HG02642 (cell line): Measurements from ENCODE around the gene ANGPTL2.
"Not testable (repeated sequence)": the region's sequence is repeated elsewhere in the genome, so short reads cannot be mapped to it uniquely, and the experiment has no call there.

Experiments
- ATAC-seq: cut with Tn5 transposase; IDR thresholded peaks from one replicate; pipeline ENCODE4 v1.9.1; 2021; ENCODE audit warnings: mild to moderate bottlenecking; ENCODE audit not compliant: unreplicated experiment, poor library complexity

The ANGPTL2 gene

DNA sequence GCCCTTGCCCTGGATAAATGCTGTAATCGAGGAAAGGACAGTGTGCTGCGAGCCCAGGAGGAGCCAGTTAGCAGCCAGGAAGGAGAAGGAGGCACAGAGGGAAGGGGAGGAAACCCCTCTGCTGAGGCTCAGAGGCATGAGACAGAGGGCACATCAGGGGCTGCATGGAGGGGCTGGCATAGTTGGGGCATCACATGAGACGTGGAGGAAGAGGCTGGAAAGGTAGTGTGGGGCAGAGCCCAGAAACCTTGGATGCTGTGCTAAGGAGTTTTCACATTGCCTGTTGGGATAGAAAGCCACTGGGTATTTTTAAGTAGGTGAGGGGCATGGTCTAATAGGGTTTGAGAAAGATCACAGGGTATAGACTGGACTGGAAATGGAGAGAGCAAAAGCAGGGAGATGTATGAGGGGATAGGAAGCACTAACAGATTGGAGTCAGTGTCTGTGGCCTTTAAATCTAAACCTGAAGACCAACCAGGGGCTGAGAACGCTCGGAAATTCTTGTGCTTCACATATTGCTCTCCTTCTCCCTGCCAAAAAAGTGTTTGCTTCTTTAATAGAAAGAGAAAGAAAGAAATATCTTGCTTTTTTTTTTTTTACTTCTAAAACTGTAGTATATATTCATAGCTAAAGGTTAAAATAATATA, 33.0 kb upstream of the ANGPTL2 start:
- no peak for ATAC-seq

- ATAC-seq, result no peak
Observed at GRCh38 chr9:127154390-127155191, 32.2 kb upstream of the ANGPTL2 start.

DNA sequence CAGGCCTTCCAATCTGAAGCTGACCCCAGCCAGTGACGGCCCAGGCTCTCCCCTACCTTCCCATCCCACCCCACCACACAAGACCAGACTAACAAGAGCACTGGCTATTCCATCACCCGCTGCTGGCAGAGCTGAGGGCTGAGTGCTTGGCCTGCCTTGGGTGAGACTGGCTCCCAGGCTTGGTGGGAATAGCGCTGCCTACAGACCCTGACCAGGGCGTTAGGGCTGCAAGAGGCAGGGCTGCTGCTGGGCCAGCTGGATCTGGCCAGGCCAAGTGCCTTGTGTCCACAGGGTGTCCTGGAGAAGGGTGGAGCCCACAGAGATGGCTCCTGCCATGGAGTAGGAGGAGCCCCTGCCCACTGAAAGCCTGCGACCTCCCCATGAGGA, 31.6 kb upstream of the ANGPTL2 start:
- no peak for ATAC-seq

GRCh38 chr9:127153501-127153900, 31.1 kb upstream of the ANGPTL2 start:
- no peak for ATAC-seq

DNA sequence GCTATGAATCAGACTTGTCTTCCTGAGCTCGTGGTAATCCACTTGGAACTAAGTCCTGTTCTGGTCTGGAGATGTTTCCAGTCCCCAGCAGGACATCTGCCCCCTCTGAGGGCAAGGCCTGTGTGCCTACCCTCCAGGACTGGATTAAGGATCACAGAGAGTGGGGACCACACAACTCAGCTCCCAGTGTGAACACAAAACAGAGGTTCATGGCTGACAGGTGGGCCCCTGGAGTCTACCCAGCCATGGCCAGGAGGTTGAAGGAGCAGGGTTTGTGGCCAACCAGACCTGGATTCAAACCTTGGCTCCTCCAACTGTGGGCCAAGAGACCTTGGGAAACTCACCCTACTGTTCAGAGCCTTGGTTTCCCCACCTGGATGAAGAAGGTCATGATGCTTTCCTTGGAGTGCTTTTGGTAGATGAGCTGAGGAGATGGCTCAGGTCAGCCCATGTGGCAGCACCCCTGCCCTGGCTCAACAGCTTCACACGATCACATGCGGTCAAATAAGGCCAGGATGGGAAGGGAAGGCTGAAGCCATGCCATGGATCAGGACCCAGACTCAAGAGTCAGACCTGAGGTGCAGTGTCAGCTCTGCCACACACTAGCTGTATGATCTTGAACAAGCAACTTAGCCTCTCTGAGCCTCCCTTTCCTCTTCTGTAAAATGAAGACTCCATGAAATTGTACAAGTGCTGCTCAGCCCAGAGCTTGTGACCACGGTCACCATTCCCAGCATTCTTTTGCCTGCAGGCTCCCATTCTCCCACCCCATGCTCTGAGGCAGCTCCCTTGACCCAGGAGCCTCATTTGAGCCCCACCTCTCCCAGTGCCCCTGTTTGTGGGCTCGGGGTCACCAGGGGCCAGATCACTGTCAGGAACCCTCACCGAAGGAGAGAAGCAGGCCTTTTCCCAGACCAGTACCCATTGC, 27.3 kb upstream of the ANGPTL2 start:
- ATAC-seq, result no peak

GRCh38 chr9:127149010-127149409, 26.6 kb upstream of the ANGPTL2 start:
- ATAC-seq, result no peak

DNA sequence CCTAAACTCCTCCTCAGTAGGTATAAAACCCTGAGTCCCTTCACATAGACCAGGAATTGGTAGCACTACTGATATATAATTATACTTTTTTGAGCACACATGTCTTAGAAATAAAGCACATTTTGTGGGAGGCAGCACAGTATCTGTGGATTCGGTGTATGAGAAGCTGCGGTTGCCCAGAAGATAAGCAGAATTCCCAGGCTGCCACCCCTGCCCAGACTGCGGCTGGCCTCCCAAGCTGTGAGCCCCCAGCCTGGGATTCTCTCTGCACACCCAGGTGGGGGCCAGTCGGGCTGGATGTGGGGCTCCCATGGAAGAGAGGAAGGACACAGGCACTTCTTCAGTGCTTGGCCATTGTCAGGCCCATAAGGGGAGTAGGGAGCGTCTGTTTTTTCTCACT, 25.6 kb upstream of the ANGPTL2 start:
- ATAC-seq, result no peak

GRCh38 chr9:127147251-127147650, 24.8 kb upstream of the ANGPTL2 start:
- no peak for ATAC-seq

DNA sequence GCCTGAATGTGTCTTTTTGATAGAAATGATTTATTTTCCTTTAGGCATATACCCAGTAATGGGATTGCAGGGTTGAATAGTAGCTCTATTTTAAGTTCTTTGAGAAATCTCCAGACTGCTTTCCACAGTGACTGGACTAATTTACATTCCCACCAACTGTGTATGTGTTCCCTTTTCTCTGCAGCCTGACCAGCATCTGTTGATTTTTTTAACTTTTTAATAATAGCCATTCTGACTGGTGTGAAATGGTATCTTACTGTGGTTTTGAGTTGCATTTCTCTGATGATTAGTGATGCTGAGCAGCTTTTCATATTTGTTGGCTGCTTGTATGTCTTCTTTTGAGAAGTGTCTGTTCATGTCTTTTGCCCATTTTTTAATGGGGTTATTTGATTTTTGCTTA, 24.4 kb upstream of the ANGPTL2 start:
- ATAC-seq, result not testable (repeated sequence)

- ATAC-seq, result no peak
Observed at GRCh38 chr9:127144670-127145445, 22.4 kb upstream of the ANGPTL2 start.

DNA sequence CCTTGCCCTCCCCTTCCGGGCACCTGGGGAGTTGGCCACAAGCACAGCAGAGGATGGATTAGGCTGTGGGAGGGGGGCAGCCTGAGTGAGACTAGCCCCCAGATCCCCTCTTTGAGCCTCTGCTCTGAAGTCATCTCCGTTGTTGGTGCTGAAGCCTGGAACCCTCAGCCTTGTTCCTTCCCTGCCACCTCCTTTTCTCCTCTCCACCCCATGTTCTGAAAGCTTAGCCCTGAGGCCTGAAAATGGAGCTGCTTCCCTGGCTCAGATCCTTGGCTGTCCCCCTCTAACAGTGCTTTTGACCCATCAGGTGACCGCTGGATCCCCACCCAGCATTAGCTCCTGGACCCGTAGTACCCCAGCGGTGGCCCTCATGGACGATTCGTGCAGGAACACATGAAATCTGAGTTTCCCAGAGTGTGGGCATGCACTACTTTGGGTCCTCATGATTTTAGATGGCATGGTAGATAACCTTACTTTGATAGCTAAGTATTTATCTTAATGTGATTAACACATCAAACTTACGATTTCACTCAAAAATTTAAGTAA, 21.6 kb upstream of the ANGPTL2 start:
- no peak for ATAC-seq

DNA sequence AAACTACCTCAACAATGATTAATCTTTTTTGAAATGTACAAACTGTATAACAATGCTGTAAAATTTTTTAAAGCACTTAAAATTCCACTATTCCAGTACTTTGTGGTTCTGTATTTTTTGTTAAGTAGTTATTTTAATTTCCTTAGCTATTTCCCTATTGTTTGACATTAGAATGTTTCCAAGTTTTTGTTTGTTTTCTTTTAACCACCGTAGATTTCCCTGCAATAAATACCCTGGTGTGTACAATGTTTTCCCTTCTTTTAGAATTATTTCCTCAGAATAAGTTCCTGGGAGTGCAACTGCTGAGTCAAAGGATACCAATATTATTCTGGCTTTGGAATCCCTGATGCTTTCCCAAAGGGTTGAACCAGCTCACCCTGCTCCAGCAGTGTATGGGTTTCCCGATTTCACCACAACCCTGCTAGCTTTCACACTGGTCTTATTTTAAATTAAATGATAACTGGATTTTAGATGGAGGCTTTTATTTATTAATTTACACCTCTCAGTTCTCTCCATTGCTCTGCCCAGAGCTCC, 20.6 kb upstream of the ANGPTL2 start:
- no peak for ATAC-seq

DNA sequence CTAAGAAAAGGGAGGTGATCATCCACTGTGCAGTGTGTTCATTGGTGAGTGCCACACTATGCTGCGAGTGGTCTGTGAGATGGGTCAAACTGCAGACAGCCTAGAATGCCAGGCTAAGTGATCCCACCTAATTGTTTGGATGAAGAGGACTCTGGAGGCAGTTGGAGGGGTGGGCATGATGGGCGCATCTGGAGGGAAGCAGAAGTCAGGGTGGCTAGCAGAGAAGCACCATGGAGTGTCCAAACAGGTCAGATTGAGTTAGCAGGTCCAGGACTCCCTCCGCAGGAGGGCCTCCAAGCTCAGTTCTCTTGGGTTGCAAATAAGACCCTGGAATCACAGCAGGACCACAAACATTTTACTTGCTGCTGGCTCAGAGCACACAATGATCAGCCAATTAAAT, 19.9 kb upstream of the ANGPTL2 start:
- no peak for ATAC-seq

DNA sequence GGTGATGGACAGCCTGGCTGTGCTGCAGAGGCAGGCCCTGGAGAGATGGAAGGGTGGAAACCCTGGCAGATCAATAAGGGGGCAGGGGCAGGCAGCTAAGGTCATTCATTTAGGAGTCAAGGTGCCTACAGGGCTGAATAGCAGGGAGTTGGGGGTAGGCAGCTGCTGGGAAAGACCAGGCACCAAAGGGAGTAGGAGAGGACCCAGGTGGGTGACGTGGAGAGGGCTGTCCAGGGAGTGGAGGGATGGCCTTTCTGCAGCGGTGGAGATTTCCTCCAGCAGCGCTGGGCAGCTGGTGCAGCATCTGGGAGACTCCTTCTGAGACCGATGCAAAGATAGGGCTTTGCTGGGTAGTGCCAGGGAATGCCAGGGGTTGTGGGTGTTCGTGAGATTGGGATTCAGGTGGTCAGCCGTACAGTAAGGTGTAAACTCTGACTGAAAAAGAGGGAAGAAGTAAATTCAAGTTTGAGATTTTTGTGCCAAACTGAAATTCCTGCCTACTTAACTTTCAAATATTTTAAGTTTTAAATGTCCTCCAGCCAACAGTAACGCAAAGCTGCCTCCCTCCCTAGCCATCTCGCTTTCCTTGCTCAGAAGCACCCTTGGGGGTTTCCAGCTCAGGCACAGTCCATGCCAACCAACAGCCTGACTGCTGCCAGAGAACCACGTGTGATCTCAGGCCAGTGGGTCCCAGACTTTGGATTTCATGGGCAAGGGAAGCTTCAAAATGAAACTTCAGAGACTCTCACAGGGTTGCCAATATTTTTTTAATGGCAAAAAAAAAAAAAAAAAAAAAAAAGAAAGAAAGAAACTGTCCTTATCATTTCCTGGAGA, 18.6 kb upstream of the ANGPTL2 start:
- ATAC-seq, result no peak

DNA sequence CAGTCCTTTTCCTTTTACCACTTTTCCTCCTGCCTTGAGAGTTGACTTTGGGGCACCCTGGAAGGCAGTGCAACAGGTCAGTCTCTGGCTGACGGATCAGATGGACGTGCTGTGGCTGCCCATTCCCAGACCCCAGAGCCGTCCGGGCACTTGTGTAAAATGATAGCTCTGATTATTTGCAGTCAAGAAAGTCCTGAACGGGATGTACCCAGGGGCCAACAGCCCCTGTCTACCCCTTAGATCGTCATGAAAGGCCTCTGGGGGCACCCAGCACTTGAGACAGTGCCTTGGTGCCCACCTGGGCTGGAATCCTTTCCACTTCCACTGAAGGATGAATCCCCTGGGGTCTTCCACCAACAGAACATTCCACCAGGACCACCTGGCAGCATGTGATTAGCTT, 17.7 kb upstream of the ANGPTL2 start:
- ATAC-seq, result no peak

GRCh38 chr9:127139775-127140174, 17.3 kb upstream of the ANGPTL2 start:
- no peak for ATAC-seq

GRCh38 chr9:127139071-127139731, 16.8 kb upstream of the ANGPTL2 start:
- ATAC-seq, result no peak

DNA sequence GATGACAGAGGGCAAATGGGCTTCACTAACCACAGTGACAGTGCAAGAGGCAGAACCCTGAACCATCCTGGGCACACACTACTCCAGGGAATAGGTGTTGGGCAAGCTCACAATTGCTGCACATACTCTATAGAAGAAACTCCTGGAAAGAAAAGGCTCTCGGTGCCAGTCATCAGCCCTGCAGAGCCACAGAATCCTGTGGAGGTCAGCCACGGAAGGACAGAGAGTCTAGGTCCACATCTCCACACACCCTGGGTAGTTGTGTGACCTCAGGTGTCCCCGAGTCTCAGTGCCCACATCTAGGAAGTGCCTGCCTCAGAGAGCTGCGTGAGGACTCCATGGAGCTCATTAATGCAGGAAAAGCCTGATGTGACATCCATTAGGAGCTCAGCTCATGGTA, 16.0 kb upstream of the ANGPTL2 start:
- no peak for ATAC-seq
